ENCODE results near the gene SLC44A2. TPM values are rescaled to one million over a fixed set of nuclear protein-coding genes. Genes with fewer than 3 reads are reported as not detected.
A peak's percentile ranks its signal among the peaks of the same experiment; 100 is the strongest.

SLC44A2 gene
- total and polyA plus RNA-seq, 2 of the 8 experiments (the other 6 are each of a cell fraction or from before 2014, with no cell fraction given): 105 to 120 TPM

- no peak overlapping the region for H2AFZ ChIP-seq (ENCODE audit: low read length)
- 0 out of 2 replicates have a peak overlapping the region, but pooled peaks have one; percentile 26 for H3K27ac ChIP-seq (ENCODE audit: low read depth, low read length)
- H2BK5ac ChIP-seq (ENCODE audit: low read depth, low read length): peak overlapping the region; percentile 84; the same call in 1 of the 2 replicates
- H2AK5ac ChIP-seq (ENCODE audit: low read depth, low read length): no peak overlapping the region
- FAIRE-seq: no peak
- H3K18ac ChIP-seq (ENCODE audit: extremely low read depth, low read length): peak overlapping the region; percentile 53; the same call in 1 of the 2 replicates
- no peaks in the 10 kb centered on the region for H3K79me2 ChIP-seq (ENCODE audit: control insufficient read depth in 1 of 2, insufficient read depth in 2 of 2, low read length in 2 of 2)
- H3K79me1 ChIP-seq (ENCODE audit: low read depth, low read length): no peaks in the 10 kb centered on the region
- H3K23ac ChIP-seq (ENCODE audit: insufficient read length): no peak overlapping the region
- H4K8ac ChIP-seq (ENCODE audit: extremely low read depth, insufficient read depth, low read length): no peak overlapping the region
- no peak overlapping the region for H2BK12ac ChIP-seq (ENCODE audit: low read depth, low read length)
- H2BK120ac ChIP-seq (replicated peaks; ENCODE audit: low read depth, low read length): no peak overlapping the region
- H2BK20ac ChIP-seq (ENCODE audit: low read length): no peak overlapping the region
- H2BK15ac ChIP-seq (ENCODE audit: low read length): no peak overlapping the region
- H3K27me3 ChIP-seq (replicated peaks in 1 of 4; ENCODE audit: control insufficient read depth in 3 of 4, extremely low read depth in 1 of 4, insufficient read depth in 3 of 4, low read length in 3 of 4): no peaks in the 10 kb centered on the region
- no peak overlapping the region for H3K14ac ChIP-seq (ENCODE audit: insufficient read length)
- no peak overlapping the region; a peak in 1 of 8 replicates for H3K4me3 ChIP-seq (ENCODE audit: extremely low read depth in 1 of 4, insufficient read depth in 2 of 4, low read depth in 3 of 4, low read length in 4 of 4)
- WGBS, 2 experiments (ENCODE audit: extremely low coverage in 1 of 2, insufficient coverage in 1 of 2, insufficient read length in 1 of 2, insufficient replicate concordance in 2 of 2, low coverage in 1 of 2, low lambda C conversion rate in 2 of 2, missing lambda C conversion rate in 1 of 2): 60% methylated on average over 3 of the region's 3 CpGs; no CpG with 5 or more reads in 1 of the 2 experiments
- no peak overlapping the region for H4K91ac ChIP-seq (replicated peaks; ENCODE audit: insufficient read length, low read length)
- H3K9ac ChIP-seq (replicated peaks in 1 of 4; ENCODE audit: extremely low read depth in 1 of 4, low read depth in 3 of 4, low read length in 3 of 4): no peak overlapping the region
- H3K36me3 ChIP-seq (ENCODE audit: control insufficient read depth in 2 of 4, insufficient read depth in 4 of 4, low read length in 3 of 4): peaks cover 5 to 26% (median 10%) of the 10 kb centered on the region in 4 experiments; a peak in 7 of 8 replicates
- POLR2A ChIA-PET (ENCODE audit: partially characterized antibody): interaction anchor here (0.9 to 59.0 kb wide), 20 partner anchors 9 to 171 kb away, joined by 3 to 1874 read pairs (median 8); partner anchors contain the start of genes CDKN2D, DNM2, ILF3 and QTRT1
- no peaks in the 10 kb centered on the region for H3K23me2 ChIP-seq (ENCODE audit: low read depth, low read length)
- CTCF ChIA-PET (ENCODE audit: partially characterized antibody): interaction anchor here (0.6 to 14.2 kb wide), 27 partner anchors 9 to 220 kb away, joined by 3 to 267 read pairs (median 9); partner anchors contain the start of gene SLC44A2
- H4K5ac ChIP-seq (ENCODE audit: insufficient read length, low read depth, low read length): no peak overlapping the region
- H4K20me1 ChIP-seq (replicated peaks in 1 of 2; ENCODE audit: control insufficient read depth in 1 of 2, insufficient read depth in 2 of 2, low read length in 2 of 2): peaks cover 0 to 2% of the 10 kb centered on the region in 2 experiments
- H3K56ac ChIP-seq (replicated peaks; ENCODE audit: insufficient read length, low read depth, low read length): no peak overlapping the region
- peaks cover 6 to 17% (median 13%) of the 10 kb centered on the region in 4 experiments for H3K4me1 ChIP-seq (replicated peaks in 1 of 4; ENCODE audit: control insufficient read depth in 3 of 4, insufficient read depth in 4 of 4, low read length in 3 of 4)
- no peak overlapping the region for H3K4ac ChIP-seq (replicated peaks; ENCODE audit: insufficient read length, low read depth, low read length)
- 0 out of 4 replicates have a peak overlapping the region, but pooled peaks of 1 of the 2 experiments have one; percentile 34 for H3K4me2 ChIP-seq (ENCODE audit: insufficient read depth in 1 of 2, low read depth in 2 of 2, low read length in 2 of 2)
- no peaks in the 10 kb centered on the region for H3K9me3 ChIP-seq (ENCODE audit: insufficient read depth in 2 of 2, low read depth in 1 of 2, low read length in 1 of 2)
- no peak for DNase-seq (ENCODE audit: low read depth in 1 of 2, low spot score in 2 of 2)
- no peak for TF ChIP-seq PHF8 (conservative IDR thresholded peaks at IDR 0.05; ENCODE audit: low read depth, low read length)
Measured at GRCh38 chr19:10643968-10644259, 18.6 kb downstream of the SLC44A2 start.

Measured in H1 (cell line).